Gastroesophageal sphincter (tissue), 4 donors: Measurements from ENCODE around the gene CMIP. TPM values are rescaled to one million over a fixed set of nuclear protein-coding genes. Genes with fewer than 3 reads are reported as not detected.

Experiments
- ATAC-seq: fragments of 150-250 bp; one replicate; pipeline ENCODE4 v1.9.1; 2016; ENCODE audit warnings: mild to moderate bottlenecking, moderate library complexity
- H3K27ac ChIP-seq, 4 donors: fragments of 200-600 bp; sonication (generic) in 3 of 4; 1 replicate in 3 of 4; 2 replicates in 1 of 4; pipeline ENCODE4 v1.5.1; 2016 to 2019
- H3K27me3 ChIP-seq: fragments of 200-600 bp; sonication (generic); one replicate; pipeline ENCODE4 v1.5.1; 2019
- H3K36me3 ChIP-seq, 2 donors: fragments of 200-600 bp; sonication (generic); one replicate each; pipeline ENCODE4 v1.5.1; 2019; ENCODE audit warnings: control low read depth in 1 of 2
- H3K4me1 ChIP-seq, 3 donors: fragments of 200-600 bp; sonication (generic); 1 replicate in 2 of 3; 2 replicates in 1 of 3; pipeline ENCODE4 v1.5.1; 2016 to 2019; ENCODE audit warnings: control low read depth in 2 of 3
- H3K4me3 ChIP-seq, 2 donors: fragments of 200-600 bp; sonication (generic); one replicate each; pipeline ENCODE4 v1.5.1; 2019; ENCODE audit warnings: mild to moderate bottlenecking in 1 of 2, moderate library complexity in 1 of 2
- H3K9me3 ChIP-seq, 3 donors: fragments of 200-600 bp; sonication (generic); one replicate each; pipeline ENCODE4 v1.5.1; 2017 to 2019; ENCODE audit warnings: control low read depth in 2 of 3
- CTCF ChIP-seq, 4 experiments: fragments of 200-600 bp in 2 of 4; fragments of 450-650 bp in 2 of 4; sonication (generic) in 1 of 4; IDR thresholded peaks; one replicate each; pipeline ENCODE4 v1.5.1; 2017 to 2019; ENCODE audit warnings: antibody characterized with exemption in 4 of 4, mild to moderate bottlenecking in 2 of 4, moderate library complexity in 2 of 4
- EP300 ChIP-seq: sonication (generic); formaldehyde crosslinking; IDR thresholded peaks from one replicate; pipeline ENCODE4 v1.6.1; 2017; ENCODE audit warnings: antibody characterized with exemption, mild to moderate bottlenecking
- POLR2A ChIP-seq, 2 donors: fragments of 450-650 bp; IDR thresholded peaks; one replicate each; pipeline ENCODE4 v1.6.1; 2017; ENCODE audit warnings: antibody characterized with exemption in 2 of 2, mild to moderate bottlenecking in 2 of 2, moderate library complexity in 1 of 2
- POLR2AphosphoS5 ChIP-seq: sonication (generic); formaldehyde crosslinking; IDR thresholded peaks from one replicate; pipeline ENCODE4 v1.6.1; 2017; ENCODE audit warnings: antibody characterized with exemption
- WGBS, 2 donors: methylation state at CpG; one replicate each; pipeline ENCODE4 v1.1.5; 2018; ENCODE audit warnings: low coverage in 1 of 2; 5-methylcytosine and 5-hydroxymethylcytosine counted together
- total RNA-seq, 4 donors: library from RNA; depleted of rRNA; stranded (reverse); fragments of >200 nt; gene quantifications; one replicate each; pipeline ENCODE4 v1.1.0, GENCODE V29; 2016

The CMIP gene
- total RNA-seq, 4 donors from 2014 or later, result 13.4 to 24.0 (median 19.2) TPM

DNA sequence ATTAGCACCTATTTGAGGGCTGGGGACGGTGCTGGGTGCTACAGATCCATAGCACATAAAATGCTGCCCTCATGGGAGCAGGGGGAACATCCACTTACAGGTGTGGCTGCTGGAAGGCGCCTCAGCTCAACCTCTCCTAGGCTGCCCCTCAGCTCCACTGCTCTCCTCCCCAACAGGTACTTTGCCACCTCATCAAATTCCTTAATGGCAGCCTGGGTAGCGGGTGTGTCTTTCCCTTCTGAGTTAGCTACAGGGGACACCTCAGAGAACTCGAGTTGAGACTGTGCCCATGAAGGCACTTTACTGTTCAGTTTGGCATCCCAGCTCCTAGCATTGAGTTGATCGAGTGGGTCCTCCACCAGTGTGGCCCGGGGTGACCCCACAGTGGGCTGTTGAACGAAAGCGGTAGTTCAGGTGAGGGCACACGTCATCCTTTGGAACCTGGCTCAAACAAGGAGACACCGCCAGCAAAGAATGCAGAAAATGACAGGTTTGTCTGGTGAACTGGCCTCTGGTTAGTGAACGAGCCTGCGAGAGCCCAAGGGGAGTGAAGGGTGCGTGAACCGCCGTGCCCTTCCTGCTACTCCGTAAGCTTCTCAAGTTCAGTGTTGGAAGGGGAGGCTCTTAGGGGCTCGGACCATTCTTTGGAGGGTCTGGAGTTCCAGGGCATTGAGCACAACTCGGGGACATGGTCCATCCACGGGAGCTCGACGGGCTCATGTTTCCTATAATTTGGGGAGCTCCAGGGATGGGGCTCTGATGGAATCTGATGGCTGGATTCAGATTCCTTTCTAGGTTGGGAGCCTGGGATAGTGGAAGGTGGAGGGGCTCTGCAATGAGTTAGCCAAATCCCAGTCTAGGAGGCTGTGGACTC is 3.5 kb upstream of the CMIP start:
- no peak for ATAC-seq
- TF ChIP-seq POLR2AphosphoS5 (no peak), CTCF (IDR thresholded peaks at IDR 0.05) (no peak), POLR2A (IDR thresholded peaks at IDR 0.05) (no peak), EP300 (no peak)

GRCh38 chr16:81442220-81442915 is 2.2 kb upstream of the CMIP start:
- no peaks in the 10 kb centered on the region for H3K9me3 ChIP-seq
- H3K4me1 ChIP-seq, result peaks cover 0 to 42% (median 3%) of the 10 kb centered on the region in 3 donors
- ATAC-seq, result no peak
- H3K36me3 ChIP-seq, result no peaks in the 10 kb centered on the region
- 67 to 70% methylated on average over 2 to 5 of the region's 7 CpGs for WGBS, 2 donors
- H3K27me3 ChIP-seq, result no peaks in the 10 kb centered on the region
- no peak overlapping the region for H3K27ac ChIP-seq
- TF ChIP-seq EP300, result no peak
- TF ChIP-seq POLR2A (IDR thresholded peaks at IDR 0.05), result no peak
- TF ChIP-seq POLR2AphosphoS5, result no peak
- TF ChIP-seq CTCF (IDR thresholded peaks at IDR 0.05), result no peak
- no peak overlapping the region for H3K4me3 ChIP-seq

More for the DNA sequence above, 3.5 kb upstream of the CMIP start:
- H3K36me3 ChIP-seq, result no peaks in the 10 kb centered on the region
- H3K4me1 ChIP-seq, result peaks cover 0 to 30% (median 0%) of the 10 kb centered on the region in 3 donors
- H3K27me3 ChIP-seq, result no peaks in the 10 kb centered on the region
- no peaks in the 10 kb centered on the region for H3K9me3 ChIP-seq
- H3K27ac ChIP-seq, result no peak overlapping the region
- no peak overlapping the region for H3K4me3 ChIP-seq
- 83 to 100% methylated on average over 1 of the region's 21 CpGs for WGBS, 2 donors

DNA sequence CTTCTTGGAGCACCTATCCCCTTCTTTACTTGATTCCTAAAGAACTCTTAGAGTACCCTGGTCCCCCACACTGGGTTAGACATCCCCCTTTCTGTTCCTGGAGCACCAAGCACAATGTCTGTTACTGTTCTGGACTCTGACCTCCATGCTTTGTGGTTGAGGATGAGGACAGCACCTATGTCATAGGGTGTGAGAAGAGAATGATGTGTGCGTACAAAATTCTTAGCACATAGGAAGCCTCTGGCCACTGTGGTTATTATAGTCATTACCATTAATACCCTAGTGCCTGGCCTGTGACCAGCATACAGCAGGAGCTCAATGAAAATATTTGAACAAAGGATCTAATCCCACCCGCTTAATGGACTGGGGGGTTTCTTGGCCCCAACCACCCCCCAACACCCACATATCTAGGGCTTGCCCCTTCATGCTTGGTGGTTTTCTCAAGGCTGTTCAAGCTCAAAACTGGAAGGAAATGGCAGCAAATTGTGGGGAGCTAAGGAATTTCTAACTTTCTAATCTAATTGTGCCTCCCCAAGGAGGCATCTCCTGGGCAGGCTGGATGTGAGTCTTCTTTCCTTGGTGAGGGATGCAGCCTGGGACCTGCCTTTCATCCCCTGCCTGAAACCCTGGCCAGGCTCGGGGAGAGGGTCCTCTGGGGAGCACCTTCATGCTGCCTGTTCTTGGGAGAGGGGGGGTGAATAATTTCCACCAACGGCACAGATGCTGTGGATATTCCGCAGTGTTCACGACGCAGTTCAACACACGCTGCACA is 1.5 kb upstream of the CMIP start:
- ATAC-seq, result no peak
- Histone ChIP-seq H3K4me3 (no peak overlapping the region), H3K36me3 (no peaks in the 10 kb centered on the region), H3K4me1 (peaks cover 0 to 49% (median 8%) of the 10 kb centered on the region in 3 donors), H3K9me3 (no peaks in the 10 kb centered on the region), H3K27me3 (no peaks in the 10 kb centered on the region), H3K27ac (peak overlapping the region in 3 of 4 donors; percentile 81 to 89 (median 88))
- TF ChIP-seq POLR2A (IDR thresholded peaks at IDR 0.05) (no peak), CTCF (IDR thresholded peaks at IDR 0.05) (no peak)
- 89 to 100% methylated on average over 2 of the region's 8 CpGs for WGBS, 2 donors

DNA sequence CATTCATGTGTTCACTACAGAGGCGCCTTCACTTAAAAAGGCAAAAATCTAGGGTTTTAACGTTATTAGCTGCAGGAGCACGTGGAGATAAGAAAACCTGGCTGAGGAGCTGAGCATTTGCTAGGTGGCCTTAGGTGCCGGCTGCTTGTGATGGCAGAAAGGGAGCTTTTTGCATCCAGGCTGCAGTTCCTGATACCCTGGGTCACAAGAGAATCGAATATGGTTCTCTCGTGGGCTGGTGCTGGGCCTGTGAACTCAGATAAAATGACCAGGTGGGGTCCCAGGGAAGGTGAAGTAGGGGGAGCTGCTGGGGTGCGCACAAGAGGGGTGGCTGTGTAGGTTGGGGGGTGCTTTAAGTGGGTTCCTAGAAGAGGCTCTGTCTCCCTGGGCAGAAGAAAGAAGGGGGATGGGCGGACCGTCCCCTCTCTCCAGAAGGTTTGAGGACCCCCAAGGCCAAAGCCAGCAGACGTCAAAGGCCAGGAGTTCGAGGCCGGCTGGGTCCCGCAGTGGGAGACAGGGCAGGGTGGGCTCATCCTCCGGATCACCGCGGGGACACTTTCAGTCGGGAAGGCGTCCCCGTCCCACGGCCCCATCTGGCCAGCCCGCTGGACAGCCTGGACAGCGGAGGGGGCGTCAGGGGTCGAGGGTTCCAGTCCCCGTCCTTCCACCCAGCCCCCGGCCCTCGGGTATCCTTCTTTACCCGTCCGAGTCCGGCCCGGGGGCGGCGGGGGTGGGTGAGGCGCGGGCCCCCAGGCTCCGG is 740 bp upstream of the CMIP start:
- TF ChIP-seq CTCF (IDR thresholded peaks at IDR 0.05) (no peak), POLR2A (IDR thresholded peaks at IDR 0.05) (no peak), POLR2AphosphoS5 (no peak), EP300 (no peak)
- H3K27ac ChIP-seq, result peak overlapping the region in 3 of 4 donors; percentile 81 to 89 (median 88)
- no peaks in the 10 kb centered on the region for H3K27me3 ChIP-seq
- ATAC-seq, result no peak
- 24 to 27% methylated on average over 4 to 8 of the region's 36 CpGs for WGBS, 2 donors
- peaks cover 0 to 57% (median 14%) of the 10 kb centered on the region in 3 donors for H3K4me1 ChIP-seq
- H3K9me3 ChIP-seq, result no peaks in the 10 kb centered on the region
- no peaks in the 10 kb centered on the region for H3K36me3 ChIP-seq
- peak overlapping the region; percentile 38 to 91 for H3K4me3 ChIP-seq
